GM13977 (cell line): Measurements from ENCODE around the gene PRKCE.

Experiments
- DNase-seq: peaks from one replicate; pipeline ENCODE4 v3.0.0; 2012; ENCODE audit warnings: low spot score
- in situ Hi-C: fragments of 300-500 bp; cut with MboI; formaldehyde crosslinking; loops from one replicate; pipeline ENCODE4 v1.12.0; 2022; ENCODE audit warnings: low sequenced_read_pairs, low pct_unique_long_range_greater_than_20kb, mixed read lengths, inconsistent platforms; ENCODE audit not compliant: unreplicated experiment
- TF ChIP-seq, protein P1 (sequence below): IDR thresholded peaks from 2 replicates; pipeline ENCODE4 v1.5.1; 2012; ENCODE audit warnings: mild to moderate bottlenecking, control low read depth; ENCODE audit not compliant: insufficient read depth; ENCODE audit errors: extremely low read depth, missing control alignments

Gene PRKCE

DNA sequence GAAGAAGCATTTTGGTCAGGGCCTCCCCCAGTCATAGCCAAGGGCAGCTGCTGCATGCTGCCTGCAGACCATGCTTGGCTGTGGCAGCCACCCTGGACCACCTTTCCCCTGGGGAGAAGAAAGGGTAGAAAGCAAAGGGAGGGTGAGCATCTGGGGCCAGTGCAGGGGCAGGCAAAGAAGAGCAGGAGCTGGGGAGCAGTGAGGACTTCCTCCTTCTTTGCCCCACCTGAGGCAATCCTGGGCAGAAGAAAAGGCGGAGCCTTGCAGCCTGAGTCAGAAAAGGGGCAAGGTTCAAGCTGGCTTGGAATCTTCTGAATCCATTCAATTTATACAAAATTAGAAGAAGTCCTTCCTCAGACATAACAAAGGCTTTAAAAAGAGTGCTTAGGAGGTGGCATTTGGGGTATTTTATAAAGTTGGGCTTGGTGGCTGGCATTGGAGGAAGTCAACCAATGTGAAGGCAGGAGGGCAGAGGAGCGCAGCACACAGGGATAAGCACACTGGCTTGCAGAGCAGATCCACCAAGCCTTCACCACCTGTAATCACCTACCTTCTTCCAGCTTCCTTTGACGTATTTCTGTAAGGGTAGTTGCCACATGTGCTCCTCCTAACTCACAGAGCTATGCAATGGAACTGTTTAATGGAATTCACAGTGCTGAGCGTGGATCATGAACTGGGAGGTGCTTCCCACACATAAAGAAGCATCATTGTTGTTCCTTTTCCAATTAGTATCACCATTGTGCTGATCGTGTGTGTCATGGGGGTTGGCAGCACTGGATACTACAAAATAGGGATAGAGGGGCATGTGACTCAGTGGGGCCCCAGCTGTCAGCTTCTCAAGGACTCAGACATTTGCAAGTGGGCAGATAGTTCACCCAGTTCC lies 491.3 kb downstream of the PRKCE start:
- in situ Hi-C loops, result no loop called here
- no peak for DNase-seq

DNA sequence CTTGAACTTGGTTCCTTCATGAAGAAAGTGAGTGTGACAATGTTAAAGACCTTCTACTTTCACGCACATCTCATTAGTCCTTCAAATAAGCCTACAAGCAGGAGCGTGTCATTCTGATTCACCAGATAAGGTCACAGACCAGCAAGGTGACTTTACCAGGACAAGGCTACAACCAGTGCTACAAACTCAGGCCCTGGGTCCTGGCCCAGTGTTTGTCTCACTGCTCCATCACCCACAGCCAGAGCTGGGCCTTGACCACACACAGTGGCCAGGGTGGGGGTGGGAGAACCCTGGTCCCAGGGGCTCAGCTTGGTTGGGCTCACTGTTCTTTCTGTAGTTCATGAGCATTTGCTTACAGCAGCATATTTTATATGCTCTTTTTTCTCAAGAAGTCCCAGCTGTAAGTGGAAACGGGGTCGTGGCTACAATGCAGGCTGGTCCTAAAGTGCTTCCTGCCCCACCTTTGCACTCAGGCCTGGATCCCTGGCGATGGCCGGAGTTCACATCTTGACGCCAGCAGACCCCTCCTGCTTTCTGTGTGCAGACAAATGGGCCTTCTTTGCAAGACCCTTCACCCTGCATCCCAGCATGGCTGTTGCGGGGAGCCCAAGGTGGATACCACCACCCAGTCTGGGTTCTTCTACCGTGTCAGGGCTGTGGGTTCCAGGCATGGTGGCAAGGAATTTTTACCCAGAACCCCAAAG lies 492.1 kb downstream of the PRKCE start:
- in situ Hi-C loops, result no loop called here
- TF ChIP-seq, protein P1, sequence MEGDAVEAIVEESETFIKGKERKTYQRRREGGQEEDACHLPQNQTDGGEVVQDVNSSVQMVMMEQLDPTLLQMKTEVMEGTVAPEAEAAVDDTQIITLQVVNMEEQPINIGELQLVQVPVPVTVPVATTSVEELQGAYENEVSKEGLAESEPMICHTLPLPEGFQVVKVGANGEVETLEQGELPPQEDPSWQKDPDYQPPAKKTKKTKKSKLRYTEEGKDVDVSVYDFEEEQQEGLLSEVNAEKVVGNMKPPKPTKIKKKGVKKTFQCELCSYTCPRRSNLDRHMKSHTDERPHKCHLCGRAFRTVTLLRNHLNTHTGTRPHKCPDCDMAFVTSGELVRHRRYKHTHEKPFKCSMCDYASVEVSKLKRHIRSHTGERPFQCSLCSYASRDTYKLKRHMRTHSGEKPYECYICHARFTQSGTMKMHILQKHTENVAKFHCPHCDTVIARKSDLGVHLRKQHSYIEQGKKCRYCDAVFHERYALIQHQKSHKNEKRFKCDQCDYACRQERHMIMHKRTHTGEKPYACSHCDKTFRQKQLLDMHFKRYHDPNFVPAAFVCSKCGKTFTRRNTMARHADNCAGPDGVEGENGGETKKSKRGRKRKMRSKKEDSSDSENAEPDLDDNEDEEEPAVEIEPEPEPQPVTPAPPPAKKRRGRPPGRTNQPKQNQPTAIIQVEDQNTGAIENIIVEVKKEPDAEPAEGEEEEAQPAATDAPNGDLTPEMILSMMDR, result no peak
- DNase-seq, result no peak

More for the DNA sequence above, 491.3 kb downstream of the PRKCE start:
- TF ChIP-seq, protein P1, result no peak

DNA sequence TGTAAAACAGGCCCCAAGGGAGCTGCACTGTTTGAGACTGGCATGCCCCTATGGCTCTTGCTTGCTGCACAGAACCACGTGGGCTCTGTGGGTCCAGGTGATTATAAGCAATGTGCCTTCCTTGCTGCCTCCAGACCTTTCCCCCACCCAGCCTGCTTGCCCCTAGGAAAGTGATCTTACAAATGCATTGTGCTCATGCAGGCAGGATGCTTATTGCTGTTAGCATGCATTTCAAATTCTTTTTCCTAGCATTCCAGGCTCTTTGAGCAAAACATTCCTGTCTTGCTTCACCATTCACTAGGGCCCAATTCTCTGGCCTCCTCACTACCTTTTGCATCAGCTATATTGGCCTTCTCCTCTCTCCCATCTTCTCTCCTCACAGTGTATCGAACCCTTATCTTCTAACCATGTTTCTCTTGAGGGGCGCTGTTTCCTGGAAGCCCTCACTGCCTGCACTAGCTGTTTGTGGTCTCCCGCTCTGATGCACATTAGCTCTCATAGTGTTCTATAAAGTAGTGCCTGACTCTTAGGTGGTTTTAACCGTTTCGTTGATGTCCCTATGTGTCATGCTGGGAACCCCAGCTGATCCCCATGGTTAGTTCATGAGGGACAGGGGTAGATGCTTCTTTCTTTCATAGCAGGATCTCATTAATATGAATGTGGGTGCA lies 492.8 kb downstream of the PRKCE start:
- TF ChIP-seq, protein P1, result no peak
- DNase-seq, result no peak
- in situ Hi-C loops, result no loop called here

DNA sequence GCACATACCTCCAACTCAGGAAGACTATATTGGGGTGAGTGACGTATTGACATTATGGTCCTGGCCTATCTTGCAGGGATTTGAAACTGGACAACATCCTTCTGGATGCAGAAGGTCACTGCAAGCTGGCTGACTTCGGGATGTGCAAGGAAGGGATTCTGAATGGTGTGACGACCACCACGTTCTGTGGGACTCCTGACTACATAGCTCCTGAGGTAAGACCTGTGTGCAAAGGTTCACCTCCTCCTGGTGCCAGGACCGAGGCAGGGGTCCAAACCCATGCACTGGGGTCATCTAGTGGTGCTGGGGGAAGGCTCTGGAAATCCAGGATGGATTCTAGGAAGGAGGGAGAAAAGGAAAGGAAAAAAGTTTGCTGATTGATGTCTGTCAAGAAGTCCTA lies 493.5 kb downstream of the PRKCE start:
- in situ Hi-C loops, result no loop called here
- DNase-seq, result no peak
- TF ChIP-seq, protein P1, result no peak

DNA sequence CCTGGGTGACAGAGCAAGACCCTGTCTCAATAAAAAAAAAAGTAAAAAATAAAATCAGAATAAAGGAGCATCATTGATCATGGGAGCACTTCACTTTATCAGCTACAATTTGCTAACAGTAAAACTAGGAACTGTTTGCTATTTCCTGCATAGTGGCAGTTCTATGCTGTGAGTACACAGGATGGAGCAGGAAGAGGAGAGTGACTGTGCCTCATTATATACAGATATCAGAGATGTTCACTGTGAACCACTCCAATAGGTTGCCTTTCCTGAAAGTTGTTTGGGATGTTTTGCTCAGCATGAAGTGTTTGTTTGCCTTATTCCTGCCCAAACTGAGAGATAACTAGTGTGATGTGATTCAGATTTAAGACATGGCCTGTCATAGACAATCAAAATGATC lies 494.4 kb downstream of the PRKCE start:
- in situ Hi-C loops, result no loop called here
- TF ChIP-seq, protein P1, result no peak
- DNase-seq, result no peak

DNA sequence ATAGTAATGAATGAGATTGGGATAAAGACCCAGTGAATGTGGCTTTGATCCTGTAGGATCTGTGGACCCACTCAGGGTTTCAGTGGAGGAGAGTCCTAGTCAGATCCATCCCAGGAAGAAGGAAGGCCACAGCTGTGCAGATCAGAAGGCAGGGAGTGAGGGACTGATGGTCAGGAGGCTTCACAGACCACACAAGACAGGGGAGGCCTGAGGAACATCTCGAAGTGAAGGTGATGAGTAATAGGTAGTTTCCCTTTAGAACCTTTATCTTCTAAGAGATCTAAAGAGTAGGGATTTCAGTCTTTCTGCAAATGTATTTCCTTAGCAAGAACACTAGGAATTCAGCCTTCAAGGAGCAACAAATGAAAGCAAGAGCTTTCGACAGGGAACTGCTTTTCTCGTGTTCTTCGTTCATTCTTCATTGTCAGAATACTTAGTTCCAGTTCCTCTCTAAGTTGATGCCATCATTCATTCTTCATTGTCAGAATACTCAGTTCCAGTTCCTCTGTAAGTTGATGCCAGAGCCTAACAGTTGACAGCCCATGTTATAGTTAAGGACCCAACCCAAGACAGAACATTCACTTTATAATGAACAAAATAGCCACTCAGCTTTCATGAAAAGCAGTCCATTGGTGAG lies 495.5 kb downstream of the PRKCE start:
- no peak for DNase-seq
- TF ChIP-seq, protein P1, result no peak
- in situ Hi-C loops, result no loop called here
